SK-N-SH (cell line): Measurements from ENCODE around the gene OAF. TPM values are rescaled to one million over a fixed set of nuclear protein-coding genes. Genes with fewer than 3 reads are reported as not detected.
A peak's percentile ranks its signal among the peaks of the same experiment; 100 is the strongest.

ENCODE experiments used
- CTCF ChIA-PET: fragments of 300-600, 350-600 bp; formaldehyde crosslinking; extraction: SDS; loops from one replicate; lab custom pipeline; 2021; lab: Yijun Ruan, JAX
- POLR2A ChIA-PET: fragments of 350-600 bp; sonication (Branson Sonifier 250); formaldehyde crosslinking; extraction: SDS; loops from one replicate; lab custom pipeline; 2020; ENCODE audit warnings: antibody characterized with exemption, inconsistent platforms; lab: Yijun Ruan, JAX
- DNase-seq: peaks from one replicate; pipeline ENCODE4 v3.0.0; 2012
- H2AFZ ChIP-seq: fragments of 200-600 bp; sonication (generic); 2 replicates; pipeline ENCODE4 v1.8.1; 2016; ENCODE audit warnings: antibody characterized with exemption, mild to moderate bottlenecking, low read depth
- H3F3A ChIP-seq: fragments of 200-600 bp; sonication (generic); replicated peaks from 2 replicates; pipeline ENCODE3; 2016; ENCODE audit warnings: antibody characterized with exemption, mild to moderate bottlenecking; ENCODE audit not compliant: insufficient read depth
- H3K27ac ChIP-seq, 2 experiments: fragments of 200-500 bp in 1 of 2; fragments of 200-600 bp in 1 of 2; sonication (Bioruptor generic) in 1 of 2; sonication (generic), shearing (Covaris generic) in 1 of 2; 2 replicates each; pipeline versions ENCODE4 v1.5.1 to v1.6.1; 2014 to 2016; ENCODE audit warnings: low read depth in 2 of 2, inconsistent platforms in 1 of 2, low read length in 1 of 2, mild to moderate bottlenecking in 1 of 2, mixed read lengths in 1 of 2
- H3K27me3 ChIP-seq: fragments of 200-600 bp; sonication (generic), shearing (Covaris generic); 2 replicates; pipeline ENCODE4 v1.6.1; 2016; ENCODE audit warnings: mixed run types; ENCODE audit not compliant: insufficient read depth
- H3K36me3 ChIP-seq, 2 experiments: fragments of 200-500 bp in 1 of 2; fragments of 200-600 bp in 1 of 2; sonication (Bioruptor generic) in 1 of 2; sonication (generic) in 1 of 2; replicated peaks in 1 of 2; 2 replicates each; pipeline versions ENCODE3 to v1.5.1; 2014 to 2016; ENCODE audit warnings: low read length in 1 of 2, mild to moderate bottlenecking in 1 of 2; ENCODE audit not compliant: insufficient read depth in 2 of 2, control insufficient read depth in 1 of 2
- H3K4me1 ChIP-seq, 2 experiments: fragments of 200-500 bp in 1 of 2; fragments of 200-600 bp in 1 of 2; sonication (Bioruptor generic) in 1 of 2; sonication (generic), shearing (Covaris generic) in 1 of 2; 2 replicates each; pipeline versions ENCODE4 v1.5.1 to v1.6.1; 2014 to 2016; ENCODE audit warnings: low read depth in 1 of 2, low read length in 1 of 2, mixed run types in 1 of 2; ENCODE audit not compliant: insufficient read depth in 2 of 2, control insufficient read depth in 1 of 2
- H3K4me2 ChIP-seq: fragments of 200-600 bp; sonication (generic), shearing (Covaris generic); 2 replicates; pipeline ENCODE4 v1.6.1; 2017; ENCODE audit warnings: mixed run types
- H3K4me3 ChIP-seq, 2 experiments: fragments of 200-500 bp in 1 of 2; fragments of 200-600 bp in 1 of 2; sonication (Bioruptor generic) in 1 of 2; sonication (generic), shearing (Covaris generic) in 1 of 2; 2 replicates each; pipeline versions ENCODE4 v1.5.1 to v1.8.1; 2014 to 2016; ENCODE audit warnings: low read depth in 2 of 2, inconsistent platforms in 1 of 2, low read length in 1 of 2, mild to moderate bottlenecking in 1 of 2, mixed read lengths in 1 of 2, moderate library complexity in 1 of 2
- H3K79me2 ChIP-seq: fragments of 200-600 bp; sonication (generic); 2 replicates; pipeline ENCODE4 v1.8.1; 2017; ENCODE audit warnings: mild to moderate bottlenecking; ENCODE audit not compliant: insufficient read depth
- H3K9ac ChIP-seq: fragments of 200-600 bp; sonication (generic); 2 replicates; pipeline ENCODE4 v1.6.1; 2017; ENCODE audit warnings: mixed run types
- H3K9me2 ChIP-seq: fragments of 200-600 bp; sonication (generic); 2 replicates; pipeline ENCODE4 v1.6.1; 2017; ENCODE audit warnings: mixed run types
- H3K9me3 ChIP-seq: fragments of 200-600 bp; sonication (generic); 2 replicates; pipeline ENCODE4 v1.6.1; 2017; ENCODE audit warnings: mixed run types, mild to moderate bottlenecking, moderate library complexity
- H4K20me1 ChIP-seq: fragments of 200-600 bp; sonication (generic); 2 replicates; pipeline ENCODE4 v1.6.1; 2017; ENCODE audit warnings: mild to moderate bottlenecking, mixed run types; ENCODE audit not compliant: insufficient read depth
- CHD2 ChIP-seq: fragments of 150-350 bp; IDR thresholded peaks from 2 replicates; pipeline ENCODE4 v1.6.1; 2018; ENCODE audit warnings: low read length; ENCODE audit not compliant: partially characterized antibody
- ELF1 ChIP-seq: IDR thresholded peaks from 2 replicates; pipeline ENCODE4 v1.4.0; 2012
- EP300 ChIP-seq, 2 experiments: IDR thresholded peaks; 2 replicates each; pipeline versions ENCODE4 v1.4.0 to v1.6.1; 2012; ENCODE audit warnings: borderline replicate concordance in 1 of 2, low read depth in 1 of 2, low read length in 1 of 2
- EZH2phosphoT487 ChIP-seq: fragments of 200-600 bp; sonication (generic); IDR thresholded peaks from 2 replicates; pipeline ENCODE4 v1.6.1; 2017; ENCODE audit warnings: low read depth, mixed run types, mild to moderate bottlenecking, antibody characterized with exemption, moderate library complexity, borderline replicate concordance
- FOSL2 ChIP-seq: IDR thresholded peaks from 2 replicates; pipeline ENCODE4 v1.4.0; 2012; ENCODE audit warnings: low read depth, mild to moderate bottlenecking, moderate library complexity, borderline replicate concordance
- FOXJ3 ChIP-seq: sonication (generic); formaldehyde crosslinking; IDR thresholded peaks from 2 replicates; pipeline ENCODE4 v1.5.1; 2020; ENCODE audit warnings: mild to moderate bottlenecking, missing genetic modification reagents
- GABPA ChIP-seq: IDR thresholded peaks from 2 replicates; pipeline ENCODE4 v1.4.0; 2012; ENCODE audit warnings: low read depth, mild to moderate bottlenecking
- JUND ChIP-seq: IDR thresholded peaks from 2 replicates; pipeline ENCODE4 v1.4.0; 2012
- MEF2A ChIP-seq: IDR thresholded peaks from 2 replicates; pipeline ENCODE4 v1.4.0; 2012; ENCODE audit warnings: low read depth, borderline replicate concordance
- SIN3A ChIP-seq: IDR thresholded peaks from 2 replicates; pipeline ENCODE4 v1.6.1; 2012; ENCODE audit warnings: low read depth, mild to moderate bottlenecking, low read length, moderate library complexity, borderline replicate concordance
- TEAD4 ChIP-seq: IDR thresholded peaks from 2 replicates; pipeline ENCODE4 v1.4.0; 2012; ENCODE audit warnings: mild to moderate bottlenecking, borderline replicate concordance; ENCODE audit not compliant: insufficient read depth
- YY1 ChIP-seq: IDR thresholded peaks from 2 replicates; pipeline ENCODE4 v1.4.0; 2012; ENCODE audit warnings: low read depth, mild to moderate bottlenecking
- WGBS: methylation state at CpG from one replicate; pipeline ENCODE4 v1.1.6; 2017; ENCODE audit warnings: low lambda C conversion rate; 5-methylcytosine and 5-hydroxymethylcytosine counted together
- polyA plus RNA-seq, 3 experiments: library from polyadenylated mRNA; depleted of rRNA; stranded (reverse); fragments of >200 nt; gene quantifications; 2 replicates each; pipeline ENCODE4 v1.2.3, GENCODE V29; 2012
- TF ChIP-seq, protein P1 (sequence below): IDR thresholded peaks from 2 replicates; pipeline ENCODE4 v1.4.0; 2012; ENCODE audit warnings: low read depth
- TF ChIP-seq, protein P2 (sequence below): IDR thresholded peaks from 2 replicates; pipeline ENCODE4 v1.6.1; 2012; ENCODE audit warnings: mild to moderate bottlenecking, low read depth, low read length, moderate library complexity
- TF ChIP-seq, protein P3 (sequence below): fragments of 200-600 bp; sonication (generic); IDR thresholded peaks from 2 replicates; pipeline ENCODE4 v1.6.1; 2017; ENCODE audit warnings: antibody characterized with exemption, mild to moderate bottlenecking, moderate library complexity

OAF gene
- polyA plus RNA-seq, 1 of the 3 experiments (the other 2 are of a cell fraction), result 28.0 TPM

DNA sequence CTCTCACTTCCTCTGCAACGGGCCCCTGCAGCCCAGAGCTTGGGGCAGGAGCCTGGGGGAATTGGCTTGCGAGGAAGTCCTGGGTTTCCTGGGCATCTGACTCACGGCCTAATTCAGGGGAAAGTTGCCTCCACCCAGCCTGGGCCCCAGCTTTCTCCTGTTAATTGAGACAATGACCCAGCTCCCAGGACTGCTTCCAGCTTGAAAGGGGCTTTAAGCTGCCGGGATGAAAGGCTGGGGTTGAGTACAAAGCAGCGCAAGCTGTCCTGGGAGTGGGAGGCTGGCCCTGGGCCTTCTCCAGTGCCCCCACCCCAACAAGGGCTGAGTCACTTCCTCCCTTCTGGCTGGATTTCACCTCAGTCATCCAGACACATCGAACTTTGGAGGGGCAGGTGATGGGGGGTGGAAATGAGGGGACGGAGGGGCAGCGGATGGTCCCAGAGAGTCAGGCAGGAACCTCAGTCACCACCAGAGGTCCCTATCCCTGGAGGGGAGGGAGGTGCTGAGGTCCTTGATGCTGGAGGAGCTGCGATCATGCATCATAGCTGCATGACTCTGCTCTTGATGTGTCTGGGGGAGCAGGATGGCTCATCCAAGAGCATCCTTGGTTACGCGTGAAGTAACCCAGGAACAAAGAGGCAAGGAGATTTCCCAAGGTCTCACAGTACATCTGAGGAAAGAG lies 30.1 kb upstream of the OAF start:
- H3K9ac ChIP-seq, result no peak overlapping the region
- CTCF ChIA-PET, result interaction anchor here (0.6 to 8.0 kb wide), 14 partner anchors 9 to 156 kb away, joined by 3 to 68 read pairs (median 6); partner anchors contain the start of gene ARHGEF12
- POLR2A ChIA-PET, result interaction anchor here (1.2 kb wide), 1 partner anchor 48 kb away, joined by 3 read pairs; no protein-coding TSS in a partner anchor

GRCh38 chr11:120181376-120181975 lies 29.4 kb upstream of the OAF start:
- H3K4me1 ChIP-seq, result peaks cover 5 to 37% of the 10 kb centered on the region in 2 experiments; a peak in 1 of 4 replicates
- ChIA-PET CTCF (interaction anchor here (0.8 to 8.0 kb wide), 15 partner anchors 8 to 155 kb away, joined by 3 to 68 read pairs (median 5); partner anchors contain the start of gene ARHGEF12), POLR2A (no interaction called here)
- no peaks in the 10 kb centered on the region for H3K9me3 ChIP-seq
- no peak overlapping the region for H3K27ac ChIP-seq
- no peaks in the 10 kb centered on the region for H3F3A ChIP-seq
- no peaks in the 10 kb centered on the region for H3K9me2 ChIP-seq
- no peak overlapping the region for H3K4me2 ChIP-seq
- no peak overlapping the region for H2AFZ ChIP-seq
- no peaks in the 10 kb centered on the region for H3K79me2 ChIP-seq
- H4K20me1 ChIP-seq, result no peaks in the 10 kb centered on the region
- no peaks in the 10 kb centered on the region for H3K36me3 ChIP-seq
- H3K4me3 ChIP-seq, result no peak overlapping the region
- no peak overlapping the region for H3K9ac ChIP-seq
- no peaks in the 10 kb centered on the region for H3K27me3 ChIP-seq
- no peak for TF ChIP-seq SIN3A
- TF ChIP-seq EZH2phosphoT487, result no peak
- TF ChIP-seq FOSL2, result no peak
- TF ChIP-seq EP300 (IDR thresholded peaks at IDR 0.05; ENCODE audit: borderline replicate concordance in 1 of 2, low read depth in 1 of 2, low read length in 1 of 2), result no peak
- TF ChIP-seq, protein P1, sequence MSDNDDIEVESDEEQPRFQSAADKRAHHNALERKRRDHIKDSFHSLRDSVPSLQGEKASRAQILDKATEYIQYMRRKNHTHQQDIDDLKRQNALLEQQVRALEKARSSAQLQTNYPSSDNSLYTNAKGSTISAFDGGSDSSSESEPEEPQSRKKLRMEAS, result no peak
- TF ChIP-seq, protein P2, sequence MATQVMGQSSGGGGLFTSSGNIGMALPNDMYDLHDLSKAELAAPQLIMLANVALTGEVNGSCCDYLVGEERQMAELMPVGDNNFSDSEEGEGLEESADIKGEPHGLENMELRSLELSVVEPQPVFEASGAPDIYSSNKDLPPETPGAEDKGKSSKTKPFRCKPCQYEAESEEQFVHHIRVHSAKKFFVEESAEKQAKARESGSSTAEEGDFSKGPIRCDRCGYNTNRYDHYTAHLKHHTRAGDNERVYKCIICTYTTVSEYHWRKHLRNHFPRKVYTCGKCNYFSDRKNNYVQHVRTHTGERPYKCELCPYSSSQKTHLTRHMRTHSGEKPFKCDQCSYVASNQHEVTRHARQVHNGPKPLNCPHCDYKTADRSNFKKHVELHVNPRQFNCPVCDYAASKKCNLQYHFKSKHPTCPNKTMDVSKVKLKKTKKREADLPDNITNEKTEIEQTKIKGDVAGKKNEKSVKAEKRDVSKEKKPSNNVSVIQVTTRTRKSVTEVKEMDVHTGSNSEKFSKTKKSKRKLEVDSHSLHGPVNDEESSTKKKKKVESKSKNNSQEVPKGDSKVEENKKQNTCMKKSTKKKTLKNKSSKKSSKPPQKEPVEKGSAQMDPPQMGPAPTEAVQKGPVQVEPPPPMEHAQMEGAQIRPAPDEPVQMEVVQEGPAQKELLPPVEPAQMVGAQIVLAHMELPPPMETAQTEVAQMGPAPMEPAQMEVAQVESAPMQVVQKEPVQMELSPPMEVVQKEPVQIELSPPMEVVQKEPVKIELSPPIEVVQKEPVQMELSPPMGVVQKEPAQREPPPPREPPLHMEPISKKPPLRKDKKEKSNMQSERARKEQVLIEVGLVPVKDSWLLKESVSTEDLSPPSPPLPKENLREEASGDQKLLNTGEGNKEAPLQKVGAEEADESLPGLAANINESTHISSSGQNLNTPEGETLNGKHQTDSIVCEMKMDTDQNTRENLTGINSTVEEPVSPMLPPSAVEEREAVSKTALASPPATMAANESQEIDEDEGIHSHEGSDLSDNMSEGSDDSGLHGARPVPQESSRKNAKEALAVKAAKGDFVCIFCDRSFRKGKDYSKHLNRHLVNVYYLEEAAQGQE, result no peak
- TF ChIP-seq TEAD4, result no peak
- no peak for TF ChIP-seq YY1
- TF ChIP-seq, protein P3, sequence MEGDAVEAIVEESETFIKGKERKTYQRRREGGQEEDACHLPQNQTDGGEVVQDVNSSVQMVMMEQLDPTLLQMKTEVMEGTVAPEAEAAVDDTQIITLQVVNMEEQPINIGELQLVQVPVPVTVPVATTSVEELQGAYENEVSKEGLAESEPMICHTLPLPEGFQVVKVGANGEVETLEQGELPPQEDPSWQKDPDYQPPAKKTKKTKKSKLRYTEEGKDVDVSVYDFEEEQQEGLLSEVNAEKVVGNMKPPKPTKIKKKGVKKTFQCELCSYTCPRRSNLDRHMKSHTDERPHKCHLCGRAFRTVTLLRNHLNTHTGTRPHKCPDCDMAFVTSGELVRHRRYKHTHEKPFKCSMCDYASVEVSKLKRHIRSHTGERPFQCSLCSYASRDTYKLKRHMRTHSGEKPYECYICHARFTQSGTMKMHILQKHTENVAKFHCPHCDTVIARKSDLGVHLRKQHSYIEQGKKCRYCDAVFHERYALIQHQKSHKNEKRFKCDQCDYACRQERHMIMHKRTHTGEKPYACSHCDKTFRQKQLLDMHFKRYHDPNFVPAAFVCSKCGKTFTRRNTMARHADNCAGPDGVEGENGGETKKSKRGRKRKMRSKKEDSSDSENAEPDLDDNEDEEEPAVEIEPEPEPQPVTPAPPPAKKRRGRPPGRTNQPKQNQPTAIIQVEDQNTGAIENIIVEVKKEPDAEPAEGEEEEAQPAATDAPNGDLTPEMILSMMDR, result no peak
- TF ChIP-seq FOXJ3 (CRISPR knock-in tag), result no peak
- no peak for TF ChIP-seq GABPA
- TF ChIP-seq MEF2A, result no peak
- no peak for TF ChIP-seq JUND
- TF ChIP-seq CHD2, result no peak
- TF ChIP-seq ELF1, result no peak
- DNase-seq, result no peak
- WGBS, result 92% methylated on average over 9 of the region's 10 CpGs

More for the DNA sequence above, 30.1 kb upstream of the OAF start:
- H3K4me2 ChIP-seq, result no peak overlapping the region
- no peak overlapping the region for H3K4me3 ChIP-seq
- no peaks in the 10 kb centered on the region for H3F3A ChIP-seq
- peaks cover 5 to 29% of the 10 kb centered on the region in 2 experiments; a peak in 1 of 4 replicates for H3K4me1 ChIP-seq
- 92% methylated on average over 4 of the region's 11 CpGs for WGBS
- no peaks in the 10 kb centered on the region for H3K79me2 ChIP-seq
- peak overlapping the region; percentile 56; the same call in 1 of the 2 replicates for H2AFZ ChIP-seq
- no peaks in the 10 kb centered on the region for H4K20me1 ChIP-seq
- H3K9me2 ChIP-seq, result no peaks in the 10 kb centered on the region
- H3K9me3 ChIP-seq, result no peaks in the 10 kb centered on the region
- H3K27me3 ChIP-seq, result no peaks in the 10 kb centered on the region
- H3K27ac ChIP-seq, result no peak overlapping the region
- no peaks in the 10 kb centered on the region for H3K36me3 ChIP-seq
- TF ChIP-seq, protein P3, result peak; percentile 38; the same call in 1 of the 2 replicates
- TF ChIP-seq GABPA, result no peak
- peak; percentile 25; the same call in 1 of the 2 replicates for TF ChIP-seq FOSL2
- DNase-seq, result no peak
